NCI-H1694 treated with DMSO at 0.1 percent for 48 hours (cell line): ENCODE results near the gene MDFI.
A peak's percentile ranks its signal among the peaks of the same experiment; 100 is the strongest.
"Not testable (repeated sequence)": the region's sequence is repeated elsewhere in the genome, so short reads cannot be mapped to it uniquely, and the experiment has no call there.

Experiments
- DNase-seq: peaks from one replicate; lab custom pipeline; 2025; lab: John Stamatoyannopoulos, UW

Gene MDFI

GRCh38 chr6:41602864-41603608 is 35.2 kb upstream of the MDFI start:
- DNase-seq = peak; percentile 77

- DNase-seq = no peak
These were observed 34.3 kb upstream of the MDFI start for GRCh38 chr6:41604006-41604405.

- DNase-seq = no peak
These were observed 32.6 kb upstream of the MDFI start for GRCh38 chr6:41605649-41606048.

DNA sequence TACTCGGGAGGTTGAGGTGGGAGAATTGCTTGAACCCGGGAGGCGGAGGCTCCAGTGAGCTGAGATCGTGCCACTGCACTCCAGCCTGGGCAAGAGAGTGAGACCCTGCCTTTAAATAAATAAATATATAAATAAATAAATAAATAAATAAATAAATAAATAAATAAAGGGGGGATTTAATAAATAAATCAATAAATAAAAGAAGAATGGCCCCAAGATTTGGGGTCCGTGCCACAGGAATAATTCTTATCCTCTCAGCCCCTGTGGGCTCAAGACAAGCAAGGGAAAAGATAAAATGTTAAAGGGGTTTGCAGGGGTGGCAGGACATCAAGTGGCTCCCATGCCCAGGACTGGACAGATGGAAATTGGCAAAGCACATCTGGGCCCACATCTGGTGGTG is 31.2 kb upstream of the MDFI start:
- no peak for DNase-seq

DNA sequence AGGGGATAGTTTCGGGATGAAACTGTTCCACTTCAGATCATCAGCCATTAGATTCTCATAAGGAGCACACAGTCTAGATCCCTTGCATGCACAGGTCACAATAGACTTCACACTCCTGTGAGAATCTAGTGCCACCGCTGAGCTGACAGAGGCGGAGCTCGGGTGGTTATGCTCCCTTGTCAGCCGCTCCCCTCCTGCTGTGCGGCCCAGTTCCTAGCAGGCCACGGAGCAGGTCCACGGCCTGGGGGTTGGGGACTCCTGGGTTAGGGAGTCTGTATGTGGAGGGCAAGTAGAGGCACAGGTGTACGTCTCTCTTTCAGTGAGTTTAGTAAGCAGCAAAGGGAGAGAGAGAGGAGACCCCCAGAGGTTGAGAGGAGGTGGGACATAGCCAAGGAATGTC is 30.5 kb upstream of the MDFI start:
- no peak for DNase-seq

GRCh38 chr6:41608443-41609151 is 29.7 kb upstream of the MDFI start:
- no peak for DNase-seq

DNA sequence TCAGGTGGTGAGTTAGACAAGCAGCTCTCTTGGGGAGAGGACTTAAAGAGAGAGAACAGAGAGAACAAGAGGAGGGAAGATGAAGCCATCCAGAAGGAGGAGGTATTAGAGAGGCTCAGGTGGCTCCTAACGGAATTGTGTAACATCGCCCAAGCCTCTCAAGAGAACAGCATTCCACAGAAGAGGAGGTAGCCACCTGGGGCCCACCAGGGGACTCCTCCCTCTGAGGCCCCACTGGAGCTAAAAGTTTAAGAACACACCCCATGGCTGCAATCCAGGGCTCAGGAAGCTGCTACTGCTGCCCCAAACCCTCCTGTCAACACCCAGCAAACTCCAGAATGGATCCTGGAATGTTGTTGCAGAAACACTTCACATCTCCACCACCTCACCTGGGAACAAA is 23.6 kb upstream of the MDFI start:
- DNase-seq = no peak

DNA sequence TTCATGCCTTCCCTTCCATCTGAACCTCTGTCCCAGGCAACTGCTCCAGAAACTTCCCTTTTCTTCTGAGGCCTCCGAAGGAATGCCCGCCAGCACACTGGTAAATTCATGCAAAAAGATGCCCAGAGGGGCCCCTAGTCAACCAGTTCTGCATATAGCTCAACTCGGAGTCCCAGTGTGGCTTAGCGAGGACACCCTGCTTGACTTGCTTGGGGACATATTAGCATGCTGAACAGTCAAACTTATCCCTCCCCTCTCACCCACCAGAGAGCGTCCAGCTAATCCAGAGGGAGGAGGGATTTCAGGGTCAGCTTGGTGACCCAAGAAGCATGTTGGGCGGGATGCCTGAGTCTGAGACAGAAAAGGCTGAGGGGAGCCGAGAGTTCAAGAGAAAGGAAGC is 23.0 kb upstream of the MDFI start:
- DNase-seq = no peak

GRCh38 chr6:41618598-41618997 is 19.7 kb upstream of the MDFI start:
- no peak for DNase-seq

GRCh38 chr6:41619193-41619592 is 19.1 kb upstream of the MDFI start:
- DNase-seq = not testable (repeated sequence)

DNA sequence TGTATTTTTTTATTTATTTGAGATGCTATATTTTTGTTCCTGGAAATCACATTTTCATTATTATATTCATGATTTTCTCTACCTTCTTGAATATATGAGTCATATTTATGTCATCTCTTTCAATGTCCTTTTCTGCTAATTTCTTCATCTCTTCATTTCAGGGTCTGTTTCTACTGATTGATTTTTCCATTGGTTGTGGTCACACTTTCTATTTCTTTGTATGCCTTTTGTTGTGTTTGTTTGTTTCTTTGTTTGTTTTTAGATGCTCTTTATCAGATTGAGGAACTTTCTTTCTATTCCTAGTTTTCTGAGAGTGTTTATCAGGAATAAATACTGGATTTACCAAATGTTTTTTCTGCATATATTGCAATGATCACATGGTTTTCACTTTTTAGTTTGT is 16.9 kb upstream of the MDFI start:
- no peak for DNase-seq

DNA sequence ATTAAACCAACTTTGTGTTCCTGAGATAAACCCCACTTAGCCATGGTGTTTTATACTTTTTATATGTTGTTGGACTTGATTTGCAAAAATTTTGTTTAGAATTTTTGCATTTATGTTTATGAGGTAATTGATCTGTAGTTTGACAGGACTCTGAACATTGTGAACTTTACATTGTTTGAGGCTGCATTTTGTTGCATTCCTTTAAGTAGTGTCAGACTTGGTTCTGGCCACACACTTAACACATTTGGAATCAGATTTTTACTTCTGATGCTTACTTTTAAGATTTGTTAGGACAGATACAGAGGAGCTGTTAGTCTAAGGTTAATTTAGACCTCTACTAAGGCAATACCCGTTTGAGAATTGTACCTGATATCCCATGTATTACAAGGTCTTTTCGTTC is 16.5 kb upstream of the MDFI start:
- no peak for DNase-seq

DNA sequence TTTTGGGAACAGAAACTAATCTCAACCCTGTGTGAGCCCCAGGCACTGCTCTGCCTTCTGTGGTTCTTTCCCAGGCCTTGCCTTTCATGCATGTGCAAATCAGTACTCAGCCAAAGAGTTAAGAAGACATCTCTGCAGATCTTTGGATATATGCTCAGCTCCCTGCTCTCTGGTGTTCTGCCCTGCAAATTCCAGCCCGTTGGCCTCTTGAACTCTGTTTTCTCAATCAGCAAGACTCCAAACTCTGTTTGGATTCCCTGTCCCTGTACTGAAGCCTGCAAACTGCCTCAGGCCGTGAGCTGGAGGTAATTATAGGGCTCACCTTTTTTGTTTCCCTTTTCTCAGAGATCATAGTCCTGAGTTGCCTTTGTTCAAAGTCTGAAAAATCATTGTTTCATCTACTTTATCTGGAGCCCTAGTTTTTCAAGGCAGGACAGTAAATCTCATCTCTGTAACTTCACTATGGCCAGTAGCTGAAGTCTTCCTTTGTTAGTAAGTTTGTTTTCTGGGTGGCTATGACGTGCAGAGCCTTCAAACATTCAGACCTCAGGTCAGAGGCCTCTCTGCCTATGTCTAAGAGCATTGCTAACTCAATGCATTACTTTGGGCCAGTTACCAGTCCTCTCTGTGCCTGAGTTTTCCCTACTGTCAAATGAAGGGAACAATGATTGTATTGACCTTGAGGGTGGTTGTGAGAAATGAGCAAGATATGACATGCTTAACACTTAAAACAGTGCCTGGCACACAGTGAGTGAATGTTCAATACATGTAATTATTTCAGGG is 15.9 kb upstream of the MDFI start:
- DNase-seq = no peak

DNA sequence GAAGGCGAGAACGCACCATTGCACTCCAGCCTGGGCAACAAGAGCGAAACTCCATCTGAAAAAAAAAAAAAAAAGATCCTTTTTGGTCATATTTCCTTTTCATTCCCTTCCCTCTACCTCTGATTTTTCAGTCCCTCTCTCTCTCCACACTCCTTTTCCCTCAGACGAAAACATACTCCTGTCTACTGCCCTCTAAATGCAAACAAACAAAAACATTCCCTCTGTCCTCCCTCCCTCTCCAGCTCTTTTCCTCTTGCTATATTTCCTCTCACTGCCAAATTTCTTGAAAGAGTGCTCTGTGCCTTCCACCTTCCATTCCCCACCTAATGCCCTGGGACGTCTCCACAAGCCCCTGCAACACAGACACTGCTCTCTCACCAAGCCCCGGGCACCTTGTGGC is 14.9 kb upstream of the MDFI start:
- no peak for DNase-seq

- DNase-seq = no peak
These were observed 13.5 kb upstream of the MDFI start for GRCh38 chr6:41624621-41625380.

DNA sequence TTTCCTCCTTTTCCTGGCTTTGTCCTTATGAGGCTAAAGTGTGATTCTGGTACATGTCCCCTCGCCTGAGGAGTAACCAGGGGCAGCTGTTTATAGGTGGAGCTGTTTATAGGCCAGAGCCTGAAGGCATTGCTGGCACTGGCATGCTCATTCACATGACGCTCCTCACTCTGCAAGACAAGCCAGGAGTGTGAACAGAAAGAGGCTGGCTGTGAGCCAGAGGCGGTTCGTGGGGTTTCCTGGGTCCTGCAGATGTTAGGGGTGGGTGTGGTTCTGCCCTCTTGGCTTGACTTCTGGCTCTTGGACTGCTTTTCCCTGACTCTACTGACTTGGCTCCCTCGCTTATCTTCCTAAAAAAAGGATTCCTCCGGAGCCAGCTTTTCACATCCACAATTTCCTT is 12.8 kb upstream of the MDFI start:
- DNase-seq = no peak

GRCh38 chr6:41626022-41626421 is 12.2 kb upstream of the MDFI start:
- no peak for DNase-seq

DNA sequence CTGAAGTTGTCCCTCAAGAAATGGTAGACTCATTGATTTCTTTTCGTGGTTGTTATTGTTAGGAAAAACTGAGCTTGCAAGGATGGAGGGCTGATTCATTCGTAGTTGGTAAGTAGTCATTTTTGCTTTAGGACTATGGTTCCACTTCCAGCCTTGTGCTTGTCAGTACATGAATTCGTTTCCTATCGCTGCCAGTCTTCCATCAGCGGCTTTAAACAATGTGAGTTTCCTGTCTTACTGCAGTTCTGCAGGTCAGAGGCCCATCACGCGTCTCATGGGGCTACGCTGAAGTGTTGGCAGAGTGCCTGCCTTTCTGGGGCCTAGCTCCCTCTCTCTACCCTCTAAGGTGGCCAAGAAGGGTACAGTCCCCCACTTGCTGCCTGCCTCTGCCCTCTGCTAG is 11.4 kb upstream of the MDFI start:
- peak; percentile 22 for DNase-seq

DNA sequence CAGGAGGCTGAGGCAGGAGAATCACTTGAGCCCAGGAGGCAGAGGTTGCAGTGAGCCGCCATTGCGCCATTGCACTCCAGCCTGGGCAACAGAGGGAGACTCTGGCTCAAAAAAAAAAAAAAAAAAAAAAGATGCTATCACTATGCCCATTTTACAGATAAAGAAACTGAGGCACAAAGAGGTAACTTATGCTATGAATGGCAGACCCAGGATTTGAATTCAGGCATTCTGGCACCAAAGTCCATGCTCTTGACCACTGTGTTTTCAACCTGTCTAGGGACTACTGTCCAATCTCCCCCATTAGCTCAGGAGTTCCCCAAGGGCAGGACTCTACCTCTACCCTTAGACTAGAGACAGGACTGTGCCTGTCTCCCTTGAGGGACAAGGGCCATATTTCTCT is 9.1 kb upstream of the MDFI start:
- no peak for DNase-seq

DNA sequence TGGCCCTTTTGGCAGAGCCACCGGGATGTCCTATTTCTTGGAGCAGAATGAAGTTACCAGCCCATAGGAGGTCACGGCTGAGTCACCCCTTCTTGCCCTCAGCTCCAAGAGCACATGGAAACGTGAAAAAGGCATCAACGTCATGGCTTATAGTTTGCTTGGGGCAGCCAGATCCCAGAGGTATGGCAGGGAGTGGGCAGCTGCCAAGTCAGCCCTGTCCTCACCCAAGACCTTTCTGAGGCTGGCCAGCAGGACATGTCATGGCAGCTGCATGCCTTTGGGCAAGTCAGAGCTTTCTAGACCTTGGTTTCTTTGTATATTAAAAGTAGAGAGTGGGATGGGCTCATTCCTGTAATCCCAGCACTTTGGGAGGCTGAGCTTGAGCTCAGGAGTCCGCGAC is 8.2 kb upstream of the MDFI start:
- DNase-seq = no peak

DNA sequence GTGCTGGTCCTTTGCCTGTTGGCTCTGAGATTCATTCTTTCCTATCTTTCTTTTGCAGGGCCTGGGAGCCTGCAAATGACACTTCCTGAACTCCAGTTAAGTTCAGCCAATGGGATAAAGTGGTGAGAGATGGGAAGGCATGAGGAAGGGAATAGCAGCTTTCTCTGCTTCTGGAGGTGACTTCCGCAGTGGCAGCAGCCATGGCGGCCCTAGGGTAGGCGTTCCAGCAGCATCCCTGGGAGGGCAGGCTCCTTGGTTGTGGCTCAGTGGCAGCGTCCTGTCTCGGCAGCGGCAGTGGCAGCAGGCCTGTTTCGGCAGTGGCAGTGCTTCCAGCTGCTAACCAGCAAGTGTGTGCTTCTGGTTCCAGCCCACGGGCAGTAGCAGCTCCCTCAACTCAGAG is 7.3 kb upstream of the MDFI start:
- DNase-seq = no peak

DNA sequence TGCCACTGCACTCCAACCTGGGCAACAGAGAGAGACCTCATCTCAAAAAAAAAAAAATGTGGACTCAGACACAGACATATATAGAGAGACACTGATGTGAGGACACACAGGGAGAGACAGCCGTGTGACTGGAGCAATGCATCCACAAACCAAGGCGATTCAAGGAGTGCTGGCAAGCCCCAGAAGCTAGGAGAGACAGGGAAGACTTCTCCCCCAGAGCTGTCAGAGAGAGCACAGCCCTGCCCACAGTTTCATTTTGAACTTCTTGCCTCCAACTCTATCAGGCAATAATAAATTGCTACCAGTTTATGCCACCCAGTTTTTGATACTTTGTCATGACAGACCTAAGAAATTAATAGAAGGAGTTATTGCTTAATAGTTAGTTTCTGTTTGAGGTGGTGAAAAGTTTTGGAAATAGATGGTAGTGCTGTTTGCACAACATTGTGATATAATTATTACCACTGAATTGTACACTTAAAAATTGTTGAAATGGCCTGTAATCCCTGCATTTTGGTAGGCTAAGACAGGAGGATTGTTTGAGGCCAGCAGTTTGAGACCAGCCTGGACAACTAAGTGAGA is 5.1 kb upstream of the MDFI start:
- DNase-seq = no peak
